ENCODE results near the gene NF2.
A peak's percentile ranks its signal among the peaks of the same experiment; 100 is the strongest.
"Not testable (repeated sequence)": the region's sequence is repeated elsewhere in the genome, so short reads cannot be mapped to it uniquely, and the experiment has no call there.

Gene NF2

GRCh38 chr22:29594447-29594846, 9.0 kb upstream of the NF2 start:
- FAIRE-seq; DNase-seq (ENCODE audit: low spot score): not testable (repeated sequence)

- no peak for DNase-seq (ENCODE audit: low spot score)
- no peak for FAIRE-seq
Measured at GRCh38 chr22:29596408-29596807, 7.0 kb upstream of the NF2 start.

GRCh38 chr22:29597871-29598683, 5.4 kb upstream of the NF2 start:
- not testable (repeated sequence) for DNase-seq (ENCODE audit: low spot score); FAIRE-seq

GRCh38 chr22:29598684-29599020, 4.8 kb upstream of the NF2 start:
- FAIRE-seq (no peak), DNase-seq (ENCODE audit: low spot score) (no peak)

DNA sequence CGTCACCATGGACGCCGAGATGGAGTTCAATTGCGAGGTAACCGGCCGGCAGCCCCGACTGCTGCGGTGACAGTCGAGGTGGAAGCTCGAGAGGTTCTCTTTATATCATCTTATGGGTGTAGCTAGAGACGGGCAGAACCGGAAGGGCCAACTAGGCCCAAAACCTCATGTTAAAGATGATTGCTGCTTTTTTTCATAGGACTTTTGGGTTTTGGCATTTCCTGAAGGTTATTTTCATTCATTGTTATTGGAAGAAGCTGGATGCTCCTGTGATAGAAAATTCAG, 585 bp downstream of the NF2 start:
- DNase-seq (ENCODE audit: low spot score) (peak; percentile 15), FAIRE-seq (no peak)

DNA sequence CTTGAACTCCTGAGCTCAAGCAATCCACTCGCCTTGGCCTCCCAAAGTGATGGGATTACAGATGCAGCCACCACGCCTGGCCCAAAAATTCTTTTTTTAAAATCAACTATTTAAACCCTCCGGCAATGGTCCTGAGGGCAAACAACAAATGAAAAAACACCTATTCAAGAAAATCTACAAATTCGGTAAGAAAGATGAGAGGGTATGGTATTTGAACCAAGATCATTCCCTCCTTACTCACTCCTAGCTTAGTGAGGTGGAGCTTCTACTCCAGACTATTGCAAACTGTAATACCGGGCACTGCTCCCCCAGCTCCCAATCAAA, 2.1 kb downstream of the NF2 start:
- FAIRE-seq: no peak
- DNase-seq (ENCODE audit: low spot score): no peak

DNA sequence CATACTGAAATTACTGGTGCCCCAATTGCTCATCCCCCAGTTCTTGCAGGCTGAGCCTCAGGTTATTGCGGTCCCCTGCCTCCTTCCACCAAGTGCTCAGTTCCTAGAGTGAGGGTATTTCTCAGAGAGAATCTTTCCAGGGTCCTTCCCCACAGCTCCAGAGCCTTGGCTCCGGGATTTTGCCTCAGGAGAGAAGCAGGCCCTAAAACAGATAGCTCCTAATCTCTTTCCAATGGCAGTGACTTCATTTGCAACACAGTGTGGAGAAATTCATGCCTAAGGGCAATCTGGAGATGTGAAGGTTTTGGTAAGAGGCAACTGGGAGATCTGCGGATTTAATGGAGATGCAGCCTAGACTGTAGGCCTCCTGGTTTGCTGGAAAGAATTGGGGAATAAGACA, 2.9 kb downstream of the NF2 start:
- FAIRE-seq (no peak), DNase-seq (ENCODE audit: low spot score) (no peak)

DNA sequence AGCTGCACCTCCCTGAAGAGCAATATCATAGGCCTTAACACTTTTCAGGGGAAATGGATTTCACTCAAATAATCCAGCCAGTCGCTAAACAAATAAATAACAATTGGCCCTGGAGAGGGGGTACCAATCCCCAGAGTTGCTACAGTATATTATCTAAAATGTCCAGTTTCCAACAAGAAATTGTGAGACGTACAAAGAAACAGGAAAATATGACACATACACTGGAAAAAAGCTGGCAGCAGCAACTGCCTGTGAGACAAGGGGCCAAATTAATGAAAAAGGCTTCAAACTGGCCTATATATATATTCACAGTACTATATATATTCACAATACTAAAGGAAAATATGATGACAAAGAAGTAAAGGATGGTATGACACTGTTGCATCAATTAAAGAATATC, 4.0 kb downstream of the NF2 start:
- DNase-seq (ENCODE audit: low spot score): no peak
- no peak for FAIRE-seq

- no peak for DNase-seq (ENCODE audit: low spot score)
- no peak for FAIRE-seq
Measured at GRCh38 chr22:29609139-29609538, 5.7 kb downstream of the NF2 start.

GRCh38 chr22:29610780-29611179, 7.3 kb downstream of the NF2 start:
- DNase-seq (ENCODE audit: low spot score) (no peak), FAIRE-seq (no peak)

DNA sequence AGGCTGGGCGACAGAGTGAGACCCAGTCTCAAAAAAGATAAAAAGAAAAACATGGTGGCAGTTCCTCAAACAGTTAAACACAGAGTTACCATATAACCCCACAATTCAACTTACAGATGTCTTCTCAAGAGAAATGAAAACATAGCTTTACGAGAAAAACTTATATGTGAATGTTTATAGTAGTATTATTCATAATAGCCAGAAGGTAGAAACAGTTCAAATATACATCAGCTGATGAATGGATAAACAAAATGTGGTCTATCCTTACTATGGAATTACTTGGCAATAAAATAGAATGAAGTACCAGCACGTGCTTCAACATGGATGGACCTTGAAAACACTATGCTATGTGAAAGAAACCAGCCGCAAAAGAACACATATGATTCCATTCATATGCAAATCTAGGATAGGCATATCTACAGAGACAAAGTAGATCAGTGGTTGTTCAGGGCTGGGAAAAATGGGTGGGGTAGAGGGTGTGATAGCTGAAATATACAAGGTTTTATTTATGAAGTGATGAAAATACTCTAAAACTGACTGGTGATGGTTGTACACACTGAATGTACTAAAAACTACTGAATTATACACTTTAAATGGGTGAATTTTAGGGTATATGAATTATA, 12.4 kb downstream of the NF2 start:
- FAIRE-seq (no peak), DNase-seq (ENCODE audit: low spot score) (no peak)

DNA sequence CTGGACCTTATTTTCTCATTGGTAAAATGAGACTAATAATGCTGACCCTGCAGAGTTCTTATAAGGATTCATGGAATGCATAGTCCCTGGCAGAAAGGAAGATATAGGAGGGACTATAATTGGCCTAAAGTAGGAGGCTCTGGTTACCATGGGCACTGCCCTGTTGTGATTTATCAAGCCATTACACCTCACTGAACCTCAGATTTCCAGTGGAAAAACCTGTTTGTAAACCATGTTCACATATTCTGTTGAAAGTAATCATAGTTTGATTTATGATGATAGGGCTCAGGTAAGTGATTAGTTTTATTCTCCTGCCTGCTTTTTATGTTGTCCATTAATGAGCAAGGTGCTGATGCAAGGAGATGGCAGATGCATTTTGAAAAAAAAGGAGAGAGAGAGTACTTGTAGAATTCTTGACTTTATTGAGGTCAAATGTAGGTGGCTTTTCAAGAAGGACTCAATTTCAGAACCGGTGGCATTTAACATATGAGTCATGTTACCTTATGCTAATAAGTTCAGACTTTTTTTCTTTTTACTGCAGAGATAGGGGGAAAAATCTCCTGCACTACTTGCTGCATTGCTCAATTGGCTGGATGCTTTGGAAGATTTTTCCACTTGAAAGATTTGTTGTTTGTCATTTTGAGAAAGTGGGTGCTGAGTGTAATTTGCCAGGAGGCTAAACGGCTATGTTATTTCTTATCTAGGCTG, 14.6 kb downstream of the NF2 start:
- DNase-seq (ENCODE audit: low spot score) (peak; percentile 73), FAIRE-seq (peak; percentile 86)

DNA sequence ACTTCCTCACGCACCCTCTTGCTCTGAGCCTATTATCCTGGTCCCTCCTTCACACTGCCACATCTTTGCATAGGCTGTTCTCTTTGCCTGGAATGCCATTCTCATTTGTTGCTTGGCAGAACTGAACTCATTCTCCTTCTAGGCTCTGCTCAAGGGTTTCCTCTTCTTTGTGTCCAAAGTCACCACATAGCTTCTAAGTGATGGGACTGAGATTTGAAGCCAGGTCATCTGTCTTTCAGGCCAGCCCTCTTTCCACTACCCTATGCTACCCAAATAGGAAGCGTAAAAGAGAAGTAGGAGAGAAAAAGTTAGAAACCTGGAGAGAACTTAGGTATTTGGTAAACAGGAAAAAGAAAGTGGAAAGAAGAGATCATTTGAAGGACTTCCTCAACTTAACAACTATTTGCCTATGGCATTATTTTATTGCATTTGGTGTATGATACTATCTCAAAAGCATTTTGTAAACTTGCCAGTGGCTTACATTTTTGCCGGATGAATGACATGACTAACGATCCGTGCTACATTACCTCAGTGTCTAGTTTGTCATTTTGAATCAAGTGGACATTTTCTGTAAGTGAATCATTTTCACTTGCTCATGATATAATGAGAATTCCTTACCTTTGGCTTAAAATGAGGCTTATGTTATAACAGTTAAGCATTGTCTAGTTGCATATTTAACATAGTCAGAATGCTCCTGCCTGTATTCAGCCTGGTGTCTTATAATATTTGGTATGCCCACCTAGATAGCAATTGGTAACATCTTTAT, 18.5 kb downstream of the NF2 start:
- peak; percentile 99 for FAIRE-seq

GRCh38 chr22:29623059-29623458, 19.6 kb downstream of the NF2 start:
- DNase-seq (ENCODE audit: low spot score) (no peak), FAIRE-seq (no peak)

More for the DNA sequence above, 18.5 kb downstream of the NF2 start:
- peak; percentile 99 for DNase-seq (ENCODE audit: low spot score)

GRCh38 chr22:29623553-29624169, 20.2 kb downstream of the NF2 start:
- no peak for FAIRE-seq
- no peak for DNase-seq (ENCODE audit: low spot score)

DNA sequence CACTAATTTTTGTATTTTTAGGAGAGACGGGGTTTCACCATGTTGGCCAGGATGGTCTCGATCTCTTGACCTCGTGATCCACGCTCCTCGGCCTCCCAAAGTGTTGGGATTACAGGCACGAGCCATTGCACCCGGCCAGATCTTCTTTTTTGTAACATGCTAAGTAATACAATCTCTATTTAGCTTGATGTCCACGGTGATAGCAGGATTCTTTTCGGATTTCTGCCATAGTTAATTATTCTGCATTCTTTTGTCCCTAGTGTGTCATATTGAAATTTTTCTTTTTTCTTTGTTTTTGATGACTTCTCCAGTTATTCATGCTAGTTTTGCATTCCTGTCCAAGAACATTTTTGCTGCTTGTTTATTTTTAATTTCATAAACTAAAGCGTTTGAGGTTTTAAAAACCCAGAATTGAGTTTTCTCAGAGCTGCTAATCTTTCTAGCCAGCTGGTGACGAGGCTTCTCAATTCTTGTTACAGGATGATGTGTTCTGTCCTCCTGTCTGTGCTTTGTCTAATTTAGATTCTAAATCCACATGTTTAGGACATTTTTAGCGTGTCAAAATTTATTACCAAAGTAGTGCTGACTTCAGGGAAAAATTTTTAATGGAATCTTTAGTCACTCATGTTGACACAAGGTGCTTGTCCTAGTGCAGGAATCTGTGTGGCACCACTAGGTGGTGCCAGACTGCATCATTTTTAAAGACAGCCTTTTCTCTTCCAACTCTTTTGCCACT, 21.8 kb downstream of the NF2 start:
- peak; percentile 75 for DNase-seq (ENCODE audit: low spot score)
- FAIRE-seq: peak; percentile 83

DNA sequence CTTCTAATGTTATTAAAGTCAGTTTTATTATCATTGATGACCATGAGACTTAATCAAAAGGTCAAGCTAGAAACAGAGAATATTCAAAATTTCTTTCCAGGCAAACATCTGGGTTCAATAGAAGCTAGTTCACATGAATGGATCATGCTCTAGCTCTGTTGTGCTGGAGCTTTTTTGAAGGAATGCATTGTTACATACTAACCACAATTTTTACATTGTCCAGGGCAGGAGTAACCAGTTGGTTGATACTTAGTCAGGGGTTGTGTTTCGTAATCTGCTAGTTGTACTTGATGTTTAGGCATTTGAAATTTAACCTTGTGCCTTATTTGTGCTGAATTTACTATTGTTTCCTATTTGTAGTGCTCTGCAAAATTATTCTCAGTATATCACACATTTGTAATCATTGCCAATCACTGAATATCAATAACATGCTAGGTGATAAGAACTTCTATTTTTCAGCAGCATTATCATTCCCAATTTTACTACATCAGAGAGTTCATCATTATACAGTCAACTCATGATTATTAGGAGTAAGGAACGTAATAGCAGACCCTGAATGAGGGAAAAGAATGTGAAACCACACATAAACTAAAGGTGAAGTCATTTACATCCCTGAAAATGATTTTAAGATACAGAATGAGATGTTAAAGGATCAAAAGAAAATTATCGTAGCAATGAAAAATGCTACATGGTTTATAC, 23.2 kb downstream of the NF2 start:
- DNase-seq (ENCODE audit: low spot score) (peak; percentile 47), FAIRE-seq (peak; percentile 38)

DNA sequence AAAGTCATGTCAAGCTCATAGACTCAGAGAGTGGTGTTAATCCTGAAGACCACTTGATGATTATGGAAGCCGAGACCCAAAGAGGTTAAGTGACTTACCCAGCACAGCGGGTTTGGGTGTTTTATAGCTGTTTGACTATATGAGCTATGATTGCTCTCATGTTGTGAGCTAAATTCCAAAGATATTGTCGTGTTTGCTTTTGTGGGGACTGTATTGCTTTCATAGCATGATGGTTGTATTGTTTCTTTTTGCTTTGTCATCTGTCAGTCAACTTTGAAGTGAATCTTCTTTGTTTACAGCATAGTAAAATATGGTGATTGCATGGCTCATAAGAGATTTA, 23.7 kb downstream of the NF2 start:
- no peak for DNase-seq (ENCODE audit: low spot score)
- FAIRE-seq: no peak

DNA sequence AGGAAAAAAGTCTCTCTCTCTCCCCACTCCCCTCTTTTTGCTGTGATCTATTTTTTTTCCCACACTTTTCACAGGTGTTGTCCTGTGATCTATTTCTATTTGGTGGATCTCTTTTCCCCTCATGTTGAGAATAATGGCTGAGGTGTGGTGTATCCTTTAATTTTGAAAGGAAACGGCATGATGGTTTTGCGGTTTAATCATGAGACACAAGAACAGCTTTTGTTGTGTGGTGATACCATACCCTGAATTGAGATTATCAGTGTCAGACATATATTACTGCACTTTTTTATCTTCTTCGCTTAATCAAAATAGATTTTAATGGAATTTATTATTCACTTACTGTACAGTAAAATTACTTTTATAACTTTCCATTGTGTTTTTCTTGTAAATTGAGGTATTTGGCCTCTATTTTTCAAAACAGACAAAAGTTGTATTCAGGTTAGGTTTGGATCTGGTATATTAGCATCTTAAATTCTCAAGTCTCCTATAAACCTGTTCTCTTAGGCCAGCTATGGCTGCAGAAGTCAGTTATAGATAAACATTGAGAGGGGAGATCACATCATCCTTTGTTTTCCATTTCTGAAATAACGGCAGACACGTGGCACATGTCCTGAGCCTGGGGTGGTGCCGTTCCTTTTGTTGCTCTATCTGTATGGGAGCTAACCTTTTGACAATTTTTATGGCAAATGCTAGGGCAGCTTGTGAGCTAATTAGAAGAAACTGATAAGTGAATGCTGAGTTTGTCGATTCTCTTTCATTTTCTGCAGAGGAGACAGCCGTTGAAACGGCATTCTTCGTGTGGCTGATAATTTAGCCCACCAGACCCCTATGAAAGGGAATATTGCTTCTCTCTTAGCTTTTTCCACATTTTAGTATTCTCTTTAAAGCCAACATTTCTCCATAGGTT, 25.8 kb downstream of the NF2 start:
- DNase-seq (ENCODE audit: low spot score) (no peak), FAIRE-seq (no peak)
